HG03175 (cell line): ENCODE measurements around the gene ARMC5.
"Not testable (repeated sequence)": the region's sequence is repeated elsewhere in the genome, so short reads cannot be mapped to it uniquely, and the experiment has no call there.

Experiments
- ATAC-seq: cut with Tn5 transposase; IDR thresholded peaks from one replicate; pipeline ENCODE4 v1.9.1; 2021; ENCODE audit warnings: mild to moderate bottlenecking, moderate library complexity; ENCODE audit not compliant: unreplicated experiment

Gene ARMC5

DNA sequence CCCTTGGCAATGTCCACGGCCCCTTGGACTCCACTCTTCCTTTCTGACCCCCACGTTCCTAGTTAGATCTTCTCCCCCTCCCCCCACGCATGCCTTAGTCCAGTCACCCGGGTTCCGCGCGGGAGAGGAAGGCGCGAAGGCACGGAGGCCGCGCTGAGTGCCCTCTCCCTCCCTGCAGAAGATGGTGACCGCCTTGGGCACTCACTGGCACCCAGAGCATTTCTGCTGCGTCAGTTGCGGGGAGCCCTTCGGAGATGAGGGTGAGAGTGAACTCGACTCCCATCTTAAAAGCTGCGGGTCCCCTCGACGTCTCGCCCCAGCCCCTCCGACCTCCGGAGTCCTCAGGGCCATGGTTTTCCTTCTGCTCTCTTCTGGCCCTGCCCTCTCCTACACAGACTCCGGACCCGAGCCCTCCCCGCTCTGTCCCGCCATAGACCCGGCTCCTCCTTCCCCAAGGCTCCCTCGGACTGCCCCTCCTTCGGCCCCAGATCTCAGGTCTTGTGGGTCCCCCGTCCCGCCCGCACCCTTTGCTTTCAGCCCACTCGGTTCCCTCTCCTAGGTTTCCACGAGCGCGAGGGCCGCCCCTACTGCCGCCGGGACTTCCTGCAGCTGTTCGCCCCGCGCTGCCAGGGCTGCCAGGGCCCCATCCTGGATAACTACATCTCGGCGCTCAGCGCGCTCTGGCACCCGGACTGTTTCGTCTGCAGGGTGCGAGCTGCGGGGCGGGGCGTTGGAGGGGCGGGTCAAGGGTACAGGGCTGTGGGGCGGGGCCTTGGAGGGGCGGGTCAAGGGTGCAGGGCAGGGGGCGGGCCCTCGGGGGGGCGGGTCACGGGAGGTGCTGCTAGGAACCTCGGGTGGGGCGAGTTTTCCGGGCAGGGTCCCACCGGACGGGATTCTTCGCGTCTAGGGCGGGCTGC lies 17.3 kb downstream of the ARMC5 start:
- ATAC-seq, result peak; percentile 37

DNA sequence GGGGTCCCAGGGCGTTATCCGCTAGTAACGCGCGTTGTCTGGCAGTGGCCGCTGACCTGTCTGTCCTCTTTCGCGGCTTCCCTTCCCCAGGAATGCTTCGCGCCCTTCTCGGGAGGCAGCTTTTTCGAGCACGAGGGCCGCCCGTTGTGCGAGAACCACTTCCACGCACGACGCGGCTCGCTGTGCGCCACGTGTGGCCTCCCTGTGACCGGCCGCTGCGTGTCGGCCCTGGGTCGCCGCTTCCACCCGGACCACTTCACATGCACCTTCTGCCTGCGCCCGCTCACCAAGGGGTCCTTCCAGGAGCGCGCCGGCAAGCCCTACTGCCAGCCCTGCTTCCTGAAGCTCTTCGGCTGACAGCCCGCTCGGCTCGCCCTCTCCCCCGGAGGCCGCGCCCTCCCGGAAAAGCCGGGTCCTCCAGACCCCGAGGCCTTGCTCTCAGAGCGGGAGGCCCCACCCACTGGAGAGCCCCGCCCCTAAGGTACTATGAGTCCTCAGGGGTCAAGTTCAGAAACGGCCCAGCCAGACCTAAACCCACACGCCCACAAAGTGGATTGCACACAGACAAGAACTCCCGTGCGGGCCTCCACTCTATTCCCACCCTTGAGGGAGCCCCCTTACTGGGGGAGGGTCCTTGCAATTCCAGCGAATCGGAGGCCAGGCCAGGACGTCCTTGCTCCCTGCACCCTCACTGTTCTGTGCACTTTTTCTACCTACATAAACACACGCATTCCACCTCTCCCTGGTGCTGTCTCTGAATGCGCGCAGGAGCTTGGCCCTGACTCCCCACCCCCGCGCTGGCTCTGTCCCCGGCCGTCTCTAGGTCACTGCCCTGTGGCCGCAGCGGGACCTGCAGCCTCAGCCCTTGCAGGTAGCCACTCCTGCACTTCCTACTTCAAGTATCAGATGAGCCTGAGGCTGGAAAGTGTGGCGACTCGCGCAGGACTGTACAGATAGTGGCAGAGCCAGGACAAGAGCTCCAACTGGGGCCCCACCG lies 18.2 kb downstream of the ARMC5 start:
- no peak for ATAC-seq

DNA sequence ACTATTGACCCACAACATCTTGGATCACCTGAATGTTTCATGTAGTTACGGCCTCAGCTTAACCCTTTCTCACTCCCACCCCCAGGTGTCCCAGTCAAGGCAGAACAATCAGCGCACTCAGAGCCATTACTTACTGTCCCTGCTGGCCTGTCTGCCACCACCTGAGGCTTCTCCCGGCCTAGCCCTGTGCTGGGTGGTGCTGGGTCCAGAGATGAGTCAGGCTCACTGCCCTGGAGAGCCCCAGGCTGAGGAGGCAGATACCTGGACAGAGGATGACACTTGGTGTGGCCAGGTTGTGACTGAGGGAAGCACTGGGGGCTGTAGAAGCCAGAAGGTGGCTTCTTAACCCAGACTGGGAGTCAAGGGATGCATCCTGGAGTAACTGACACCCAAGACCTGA lies 19.7 kb downstream of the ARMC5 start:
- no peak for ATAC-seq

DNA sequence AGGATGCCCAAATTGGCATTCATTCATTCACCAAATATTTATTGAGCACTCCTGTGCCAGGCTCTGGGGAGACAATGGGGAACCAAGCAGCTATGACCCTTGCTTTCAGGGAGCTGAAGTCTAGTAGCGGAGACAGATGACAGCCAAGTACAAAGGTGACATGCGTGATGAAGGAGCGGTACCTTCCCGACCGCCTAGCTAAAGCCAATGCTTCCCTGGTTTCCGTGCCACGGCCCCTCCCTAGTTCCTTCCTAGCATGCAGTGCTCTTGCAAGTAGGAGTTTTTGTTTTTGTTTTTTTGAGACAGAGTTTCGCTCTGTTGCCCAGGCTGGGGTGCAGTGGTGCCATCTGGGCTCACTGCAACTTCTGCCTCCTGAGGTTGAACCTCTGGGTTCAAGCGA lies 20.4 kb downstream of the ARMC5 start:
- no peak for ATAC-seq

DNA sequence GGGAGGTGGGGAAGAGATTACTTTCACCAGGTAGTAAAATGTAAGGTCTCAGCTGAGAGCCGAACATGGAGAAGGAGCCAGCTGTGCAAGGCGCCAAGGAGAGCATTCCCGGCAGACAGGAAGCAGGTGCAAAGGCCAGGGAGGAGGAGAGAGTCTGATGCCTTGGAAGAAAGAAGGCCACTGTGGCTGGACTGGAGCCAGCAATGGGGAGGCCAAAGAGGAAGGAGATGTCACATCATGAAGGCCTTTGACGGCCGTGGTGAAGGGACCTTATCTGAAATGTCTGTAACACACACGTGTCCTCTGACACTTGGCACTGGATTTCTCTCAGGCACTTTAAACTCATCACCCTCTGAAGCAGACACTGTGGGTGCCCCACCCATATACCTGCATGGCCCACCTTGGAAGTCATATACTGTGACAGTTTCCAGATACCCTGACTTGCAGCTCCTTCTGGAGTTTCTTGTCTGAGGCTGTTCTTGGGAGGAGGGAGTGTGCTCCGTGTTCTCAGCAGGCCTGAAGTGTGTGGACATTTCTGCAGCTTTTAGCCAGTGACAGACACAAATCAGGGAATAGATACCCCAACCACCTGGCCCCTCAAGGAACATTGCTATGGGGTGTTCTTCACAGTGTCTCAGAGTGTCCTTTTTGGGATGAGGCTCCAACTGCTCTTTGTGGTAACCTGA lies 21.7 kb downstream of the ARMC5 start:
- no peak for ATAC-seq

DNA sequence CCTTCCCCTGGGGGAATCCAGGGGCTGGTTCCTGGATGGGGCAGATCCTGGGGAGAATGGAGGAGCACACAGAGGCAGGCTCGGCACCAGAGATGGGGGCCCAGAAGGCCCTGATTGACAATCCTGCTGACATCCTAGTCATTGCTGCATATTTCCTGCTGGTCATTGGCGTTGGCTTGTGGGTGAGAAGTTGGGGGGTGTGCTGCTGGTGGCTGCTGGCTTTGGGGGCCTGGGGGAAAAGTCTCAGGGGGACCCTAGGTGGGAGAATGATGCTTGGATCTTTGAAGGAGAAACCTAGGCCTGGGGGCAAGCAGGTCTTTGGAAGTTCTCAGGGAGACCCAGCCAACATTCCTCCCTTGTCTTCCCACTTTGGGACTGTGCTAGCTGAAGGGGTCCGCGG lies 23.8 kb downstream of the ARMC5 start, which contains the start of gene SLC5A2:
TSS of gene SLC5A2 (plus strand) at position 43 of the 400 bp plus-strand sequence. CDS start at position 57, 14 bp downstream.
- no peak for ATAC-seq

DNA sequence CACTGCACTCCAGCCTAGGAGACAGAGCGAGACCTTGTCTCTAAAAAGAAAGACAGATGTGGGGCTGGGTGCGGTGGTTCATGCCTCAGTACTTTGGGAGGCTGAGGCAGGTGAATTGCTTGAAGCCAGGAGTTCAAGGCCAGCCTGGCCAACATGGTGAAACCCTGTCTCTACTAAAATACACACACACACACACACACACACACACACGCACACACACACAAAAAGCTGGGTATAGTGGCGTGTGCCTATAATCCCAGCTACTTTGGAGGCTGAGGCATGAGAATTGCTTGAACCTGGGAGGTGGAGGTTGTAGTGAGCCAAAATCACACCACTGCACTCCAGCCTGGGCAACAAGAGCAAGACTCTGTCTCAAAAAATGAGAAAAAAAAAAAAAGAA lies 24.7 kb downstream of the ARMC5 start:
- ATAC-seq, result not testable (repeated sequence)

DNA sequence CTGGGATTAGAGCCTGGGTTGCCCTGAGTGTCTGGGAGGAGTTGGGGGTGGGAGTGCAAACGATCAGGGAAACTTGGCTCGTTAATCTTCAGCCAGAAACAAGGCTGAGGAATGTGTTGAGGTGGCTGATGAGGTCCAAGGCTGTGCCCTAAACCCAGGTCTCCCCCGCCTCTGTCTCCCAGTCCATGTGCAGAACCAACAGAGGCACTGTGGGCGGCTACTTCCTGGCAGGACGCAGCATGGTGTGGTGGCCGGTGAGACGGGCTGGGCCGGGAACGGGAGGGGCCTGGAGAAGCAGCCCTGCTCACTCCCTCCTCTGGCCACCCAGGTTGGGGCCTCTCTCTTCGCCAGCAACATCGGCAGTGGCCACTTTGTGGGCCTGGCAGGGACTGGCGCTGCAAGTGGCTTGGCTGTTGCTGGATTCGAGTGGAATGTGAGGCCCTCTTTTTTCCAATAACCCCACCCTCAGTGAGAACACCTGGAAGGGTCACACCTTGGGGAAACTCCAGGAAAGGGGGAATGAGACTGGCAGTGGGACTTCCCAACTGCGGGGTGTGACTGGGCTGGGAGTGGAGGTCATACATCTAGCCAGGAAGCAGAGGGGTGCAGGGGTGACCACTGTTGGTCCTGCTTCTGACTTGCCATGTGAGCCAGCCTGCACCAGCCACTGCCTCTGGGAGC lies 25.3 kb downstream of the ARMC5 start:
- ATAC-seq, result no peak

DNA sequence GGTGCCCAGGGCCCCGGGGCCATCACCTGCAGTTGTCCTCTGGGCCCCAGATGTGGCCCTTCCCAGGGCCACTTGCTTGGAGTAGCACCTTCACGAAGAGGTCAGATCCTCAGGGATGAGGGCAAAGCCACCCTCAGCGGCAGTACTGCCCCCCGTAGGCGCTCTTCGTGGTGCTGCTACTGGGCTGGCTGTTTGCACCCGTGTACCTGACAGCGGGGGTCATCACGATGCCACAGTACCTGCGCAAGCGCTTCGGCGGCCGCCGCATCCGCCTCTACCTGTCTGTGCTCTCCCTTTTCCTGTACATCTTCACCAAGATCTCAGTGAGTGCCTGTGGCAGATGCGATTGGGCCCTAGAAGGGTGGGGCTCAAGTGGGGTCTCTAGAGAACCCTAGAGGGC lies 26.3 kb downstream of the ARMC5 start:
- no peak for ATAC-seq

DNA sequence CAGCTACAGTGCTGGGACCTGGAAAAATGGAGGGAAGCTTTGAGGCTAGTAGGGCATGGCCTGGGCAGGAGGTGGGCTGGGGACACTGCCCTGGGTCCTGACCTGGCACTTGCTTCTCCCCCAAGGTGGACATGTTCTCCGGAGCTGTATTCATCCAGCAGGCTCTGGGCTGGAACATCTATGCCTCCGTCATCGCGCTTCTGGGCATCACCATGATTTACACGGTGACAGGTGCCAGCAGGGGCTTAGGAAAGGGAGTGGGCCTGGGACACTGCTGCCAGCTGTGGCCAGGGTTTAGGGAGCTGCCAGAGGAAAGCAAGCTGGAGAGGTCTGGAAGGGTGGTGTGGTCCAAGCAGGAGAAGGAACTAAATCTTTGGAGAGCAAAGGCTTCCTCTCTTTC lies 26.7 kb downstream of the ARMC5 start:
- no peak for ATAC-seq

DNA sequence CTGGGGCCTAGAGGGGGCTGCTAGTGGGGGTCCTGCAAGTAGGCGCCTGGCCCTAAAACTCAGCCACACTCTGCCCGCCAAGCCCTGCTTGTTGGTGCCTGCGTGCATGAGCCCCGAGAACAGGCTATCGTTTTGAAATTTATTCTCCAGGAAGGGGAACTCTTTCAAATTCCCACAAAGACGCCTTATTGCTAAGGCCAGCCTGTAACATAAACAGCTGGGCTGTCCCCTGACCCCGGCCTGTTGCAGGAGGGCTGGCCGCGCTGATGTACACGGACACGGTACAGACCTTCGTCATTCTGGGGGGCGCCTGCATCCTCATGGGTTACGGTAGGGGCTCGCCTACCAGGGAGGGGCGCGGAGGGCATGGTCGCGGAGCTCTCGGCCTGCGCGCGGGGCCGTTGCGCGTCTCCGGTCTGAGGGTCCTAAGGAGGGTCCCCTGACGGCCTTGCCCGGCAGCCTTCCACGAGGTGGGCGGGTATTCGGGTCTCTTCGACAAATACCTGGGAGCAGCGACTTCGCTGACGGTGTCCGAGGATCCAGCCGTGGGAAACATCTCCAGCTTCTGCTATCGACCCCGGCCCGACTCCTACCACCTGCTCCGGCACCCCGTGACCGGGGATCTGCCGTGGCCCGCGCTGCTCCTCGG lies 27.9 kb downstream of the ARMC5 start:
- no peak for ATAC-seq

DNA sequence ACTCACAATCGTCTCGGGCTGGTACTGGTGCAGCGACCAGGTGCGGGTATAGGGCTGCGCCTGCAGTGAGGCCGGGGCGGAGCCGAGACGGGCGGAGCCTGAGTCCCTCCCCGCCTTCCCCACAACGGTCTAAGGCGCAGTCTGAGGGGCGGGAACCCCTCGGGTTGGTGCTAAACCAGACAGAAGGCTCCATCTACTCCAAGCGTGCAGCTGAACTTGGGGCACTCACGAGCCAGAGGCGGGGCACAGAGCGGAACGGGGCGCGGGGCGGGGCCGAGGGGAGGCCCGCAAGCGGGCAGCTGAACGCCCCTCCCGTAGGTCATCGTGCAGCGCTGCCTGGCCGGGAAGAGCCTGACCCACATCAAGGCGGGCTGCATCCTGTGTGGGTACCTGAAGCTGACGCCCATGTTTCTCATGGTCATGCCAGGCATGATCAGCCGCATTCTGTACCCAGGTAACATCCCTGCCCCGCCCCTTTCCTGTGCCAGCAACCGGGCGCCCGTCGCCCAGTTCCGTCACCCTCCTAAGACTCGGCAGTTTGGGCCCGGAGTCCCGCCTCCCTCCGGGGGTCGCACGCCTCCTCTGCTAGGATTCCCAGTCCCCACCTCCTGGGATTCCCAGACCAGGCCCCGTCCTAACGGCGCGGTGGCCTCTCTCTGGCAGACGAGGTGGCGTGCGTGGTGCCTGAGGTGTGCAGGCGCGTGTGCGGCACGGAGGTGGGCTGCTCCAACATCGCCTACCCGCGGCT lies 28.6 kb downstream of the ARMC5 start:
- peak; percentile 80 for ATAC-seq

DNA sequence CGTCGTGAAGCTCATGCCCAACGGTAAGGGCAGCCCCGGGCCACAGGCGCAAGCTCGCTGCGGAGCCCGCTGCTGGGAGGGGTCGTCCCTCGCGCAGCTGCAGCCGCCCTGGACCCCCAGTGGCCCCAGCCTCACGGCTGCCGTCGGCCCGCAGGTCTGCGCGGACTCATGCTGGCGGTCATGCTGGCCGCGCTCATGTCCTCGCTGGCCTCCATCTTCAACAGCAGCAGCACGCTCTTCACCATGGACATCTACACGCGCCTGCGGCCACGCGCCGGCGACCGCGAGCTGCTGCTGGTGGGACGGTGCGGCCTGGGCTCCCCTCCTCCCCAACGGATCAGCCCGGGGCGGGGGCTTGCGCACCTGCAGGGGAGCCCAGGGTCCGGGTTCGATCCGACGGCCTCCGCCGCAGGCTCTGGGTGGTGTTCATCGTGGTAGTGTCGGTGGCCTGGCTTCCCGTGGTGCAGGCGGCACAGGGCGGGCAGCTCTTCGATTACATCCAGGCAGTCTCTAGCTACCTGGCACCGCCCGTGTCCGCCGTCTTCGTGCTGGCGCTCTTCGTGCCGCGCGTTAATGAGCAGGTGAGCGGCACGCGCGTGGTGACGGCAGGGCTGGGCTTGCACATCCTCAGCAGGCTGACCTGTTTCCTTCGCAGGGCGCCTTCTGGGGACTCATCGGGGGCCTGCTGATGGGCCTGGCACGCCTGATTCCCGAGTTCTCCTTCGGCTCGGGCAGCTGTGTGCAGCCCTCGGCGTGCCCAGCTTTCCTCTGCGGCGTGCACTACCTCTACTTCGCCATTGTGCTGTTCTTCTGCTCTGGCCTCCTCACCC lies 29.4 kb downstream of the ARMC5 start:
- no peak for ATAC-seq

DNA sequence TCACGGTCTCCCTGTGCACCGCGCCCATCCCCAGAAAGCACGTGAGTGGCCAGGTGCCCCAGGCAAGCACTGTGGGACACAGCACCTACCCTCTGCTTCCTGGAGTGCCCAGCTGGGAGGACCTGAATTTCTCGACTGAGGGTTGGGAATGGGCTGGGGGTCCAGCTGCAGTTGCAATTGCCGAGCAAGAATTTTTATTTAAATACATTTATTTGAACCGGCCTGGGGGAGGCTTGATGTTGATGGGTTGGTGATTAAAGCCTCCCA lies 29.9 kb downstream of the ARMC5 start:
- ATAC-seq, result no peak

DNA sequence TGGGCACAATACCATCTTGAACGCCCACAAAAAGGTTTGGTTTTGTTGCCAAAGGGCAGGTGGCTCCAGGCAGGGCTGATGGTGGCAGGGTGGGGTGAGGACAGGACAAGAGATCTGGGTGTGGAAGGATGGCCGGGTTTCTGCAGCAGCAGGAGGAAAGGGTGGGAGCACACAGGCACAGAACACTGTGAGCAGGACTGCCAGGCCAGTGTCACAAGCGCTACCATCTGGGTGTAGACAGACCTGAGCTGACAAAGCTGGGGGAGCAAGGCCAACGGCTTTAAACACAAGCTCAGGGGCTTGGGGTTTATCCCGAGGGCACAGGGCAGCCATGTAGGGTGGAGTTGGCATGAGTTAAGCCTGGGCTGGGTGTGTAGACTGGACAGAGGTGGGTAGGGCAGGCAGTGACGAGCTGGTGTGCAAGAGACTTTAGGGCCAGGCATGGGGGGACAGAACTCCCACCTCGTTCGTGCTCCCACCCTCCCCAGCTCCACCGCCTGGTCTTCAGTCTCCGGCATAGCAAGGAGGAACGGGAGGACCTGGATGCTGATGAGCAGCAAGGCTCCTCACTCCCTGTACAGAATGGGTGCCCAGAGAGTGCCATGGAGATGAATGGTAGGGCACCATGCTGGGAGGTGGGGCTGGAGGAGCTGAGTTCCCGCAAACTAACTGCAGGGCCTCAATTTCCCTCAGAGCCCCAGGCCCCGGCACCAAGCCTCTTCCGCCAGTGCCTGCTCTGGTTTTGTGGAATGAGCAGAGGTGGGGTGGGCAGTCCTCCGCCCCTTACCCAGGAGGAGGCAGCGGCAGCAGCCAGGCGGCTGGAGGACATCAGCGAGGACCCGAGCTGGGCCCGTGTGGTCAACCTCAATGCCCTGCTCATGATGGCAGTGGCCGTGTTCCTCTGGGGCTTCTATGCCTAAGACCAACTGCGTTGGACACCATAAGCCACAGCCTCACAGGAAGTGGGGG lies 30.6 kb downstream of the ARMC5 start:
- no peak for ATAC-seq

DNA sequence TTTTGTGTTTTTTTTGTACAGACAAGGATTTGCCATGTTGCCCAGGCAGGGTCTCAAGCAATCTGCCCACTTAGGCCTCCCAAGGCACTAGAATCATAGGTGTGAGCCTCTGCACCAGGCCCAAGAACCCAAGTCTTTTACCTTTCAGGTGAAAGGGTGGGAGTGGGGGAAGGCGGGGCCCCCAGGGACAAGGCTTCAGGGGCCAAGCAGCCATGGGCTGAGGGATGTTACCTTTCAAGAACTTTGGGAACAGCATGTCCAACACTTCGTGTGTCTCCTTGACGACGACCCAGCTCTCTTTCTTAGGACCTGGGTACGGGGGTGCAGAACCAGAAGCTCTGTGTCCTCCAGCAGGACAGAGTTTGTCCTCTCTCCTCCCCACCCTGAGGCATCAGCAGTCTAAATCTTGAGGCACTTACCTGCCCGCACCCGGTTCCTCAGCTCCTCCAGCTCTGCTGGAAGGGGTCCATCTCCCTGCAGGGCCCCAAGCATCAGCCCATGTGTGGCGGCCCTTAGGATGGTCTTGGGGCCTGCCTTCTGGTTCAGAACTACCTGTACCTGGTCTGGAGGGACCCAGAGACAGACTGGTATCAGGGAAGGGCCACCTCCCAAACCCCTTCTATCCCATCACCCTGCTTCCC lies 32.6 kb downstream of the ARMC5 start:
- no peak for ATAC-seq
